Adrenal gland (tissue), 5 donors: ENCODE measurements around the gene IGF2R.

Experiments used
- CTCF ChIP-seq, 6 experiments: fragments of 450-650 bp in 4 of 6; fragments of 200-600 bp in 2 of 6; sonication (generic) in 1 of 6; IDR thresholded peaks; 1 replicate in 5 of 6; 2 replicates in 1 of 6; pipeline versions ENCODE4 v1.5.1 to v1.8.0; 2016 to 2021; ENCODE audit warnings: antibody characterized with exemption in 6 of 6, mild to moderate bottlenecking in 2 of 6, moderate library complexity in 1 of 6
- POLR2A ChIP-seq, 2 donors: fragments of 450-650 bp; IDR thresholded peaks; one replicate each; pipeline ENCODE4 v1.6.1; 2017; ENCODE audit warnings: antibody characterized with exemption in 2 of 2, mild to moderate bottlenecking in 2 of 2, moderate library complexity in 1 of 2
- donor health status: DM: no; HTN: no; CAD: no.

GRCh38 chr6:160027931-160028330 lies 59.0 kb downstream of the IGF2R start:
- TF ChIP-seq CTCF (IDR thresholded peaks at IDR 0.05) (no peak), POLR2A (IDR thresholded peaks at IDR 0.05) (no peak)
